ENCODE measurements around the gene MAL.

The MAL gene

GRCh38 chr2:95021847-95022246 is 3.7 kb upstream of the MAL start:
- H3K4me3 ChIP-seq (ENCODE audit: low read depth, low read length) = no peak overlapping the region
- TF ChIP-seq, protein P1, sequence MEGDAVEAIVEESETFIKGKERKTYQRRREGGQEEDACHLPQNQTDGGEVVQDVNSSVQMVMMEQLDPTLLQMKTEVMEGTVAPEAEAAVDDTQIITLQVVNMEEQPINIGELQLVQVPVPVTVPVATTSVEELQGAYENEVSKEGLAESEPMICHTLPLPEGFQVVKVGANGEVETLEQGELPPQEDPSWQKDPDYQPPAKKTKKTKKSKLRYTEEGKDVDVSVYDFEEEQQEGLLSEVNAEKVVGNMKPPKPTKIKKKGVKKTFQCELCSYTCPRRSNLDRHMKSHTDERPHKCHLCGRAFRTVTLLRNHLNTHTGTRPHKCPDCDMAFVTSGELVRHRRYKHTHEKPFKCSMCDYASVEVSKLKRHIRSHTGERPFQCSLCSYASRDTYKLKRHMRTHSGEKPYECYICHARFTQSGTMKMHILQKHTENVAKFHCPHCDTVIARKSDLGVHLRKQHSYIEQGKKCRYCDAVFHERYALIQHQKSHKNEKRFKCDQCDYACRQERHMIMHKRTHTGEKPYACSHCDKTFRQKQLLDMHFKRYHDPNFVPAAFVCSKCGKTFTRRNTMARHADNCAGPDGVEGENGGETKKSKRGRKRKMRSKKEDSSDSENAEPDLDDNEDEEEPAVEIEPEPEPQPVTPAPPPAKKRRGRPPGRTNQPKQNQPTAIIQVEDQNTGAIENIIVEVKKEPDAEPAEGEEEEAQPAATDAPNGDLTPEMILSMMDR (IDR thresholded peaks at IDR 0.05; ENCODE audit: borderline replicate concordance, insufficient read depth, low read depth, low read length) = no peak

DNA sequence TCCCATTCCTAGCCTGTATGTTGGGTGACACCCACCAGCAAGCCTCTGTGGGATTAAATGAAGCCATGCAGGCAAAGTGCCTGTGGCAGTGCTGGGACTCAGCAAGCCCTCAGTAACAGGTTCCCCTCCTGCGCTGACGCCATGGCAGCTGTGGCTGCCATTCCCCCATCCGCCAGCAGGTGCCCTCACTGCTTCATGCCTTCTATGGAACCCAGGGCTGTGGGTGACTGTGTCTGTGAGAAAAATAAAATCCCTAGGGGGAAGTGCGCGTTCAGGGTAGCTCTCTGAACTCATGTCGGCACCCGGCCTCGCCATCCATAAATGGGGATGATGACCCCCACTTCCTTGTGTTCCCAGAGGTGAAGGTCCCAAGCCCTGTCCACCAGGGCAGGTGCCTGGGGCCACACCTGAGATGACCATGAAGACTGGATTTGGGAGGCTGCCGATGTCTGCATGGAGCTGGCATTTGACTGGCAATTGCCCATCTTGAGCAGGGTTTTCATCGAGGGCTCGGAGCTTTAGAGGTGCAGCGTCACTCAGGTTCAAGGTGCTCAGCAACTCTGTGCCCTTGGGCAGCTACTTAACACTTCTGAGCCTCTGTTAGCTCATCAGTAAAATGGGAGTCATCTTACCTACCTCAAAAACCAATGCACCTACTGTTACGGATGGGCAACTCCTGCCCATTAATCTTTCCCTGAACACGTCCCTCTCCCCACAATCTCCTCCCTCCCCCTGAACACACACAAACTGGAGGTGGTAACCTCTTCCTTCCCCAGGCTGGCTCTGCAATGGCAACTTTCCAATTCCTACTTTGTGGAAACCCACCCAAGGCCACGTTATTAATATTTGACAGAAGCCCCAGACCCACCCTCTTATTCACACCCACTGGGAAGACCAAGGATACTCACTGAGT is 2.9 kb upstream of the MAL start:
- no peak overlapping the region for H3K4me3 ChIP-seq (ENCODE audit: low read depth, low read length)
- TF ChIP-seq, protein P1 (IDR thresholded peaks at IDR 0.05; ENCODE audit: borderline replicate concordance, insufficient read depth, low read depth, low read length) = peak; percentile 97

GRCh38 chr2:95023222-95023597 is 2.3 kb upstream of the MAL start:
- TF ChIP-seq, protein P1 (IDR thresholded peaks at IDR 0.05; ENCODE audit: borderline replicate concordance, insufficient read depth, low read depth, low read length) = peak; percentile 43; the same call in 1 of the 2 replicates
- no peak overlapping the region for H3K4me3 ChIP-seq (ENCODE audit: low read depth, low read length)

DNA sequence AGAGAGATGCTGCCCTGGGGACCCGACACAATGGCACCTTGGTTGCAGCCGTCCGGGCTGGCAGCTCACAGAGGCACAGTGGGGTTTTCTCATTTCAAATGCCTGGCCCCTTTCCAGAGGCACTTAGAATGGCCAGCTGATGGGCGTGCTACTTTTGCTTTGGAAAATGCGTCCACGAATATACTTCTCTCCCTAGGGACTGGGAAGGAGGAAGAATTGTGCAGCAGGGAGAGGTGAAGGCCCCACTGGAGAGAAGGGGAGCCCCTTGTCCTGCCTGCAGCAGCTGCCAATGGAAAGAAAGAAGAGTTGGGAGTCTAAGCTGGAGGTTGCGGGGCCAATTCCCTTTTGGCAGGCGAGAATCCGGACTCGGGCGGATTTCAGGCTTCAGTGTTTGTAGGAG is 1.1 kb upstream of the MAL start:
- TF ChIP-seq, protein P1 (IDR thresholded peaks at IDR 0.05; ENCODE audit: borderline replicate concordance, insufficient read depth, low read depth, low read length) = no peak
- no peak overlapping the region for H3K4me3 ChIP-seq (ENCODE audit: low read depth, low read length)

- no peak overlapping the region for H3K4me3 ChIP-seq (ENCODE audit: low read depth, low read length)
- TF ChIP-seq, protein P1 (IDR thresholded peaks at IDR 0.05; ENCODE audit: borderline replicate concordance, insufficient read depth, low read depth, low read length) = no peak
Measured at GRCh38 chr2:95024960-95025405, 525 bp upstream of the MAL start.

DNA sequence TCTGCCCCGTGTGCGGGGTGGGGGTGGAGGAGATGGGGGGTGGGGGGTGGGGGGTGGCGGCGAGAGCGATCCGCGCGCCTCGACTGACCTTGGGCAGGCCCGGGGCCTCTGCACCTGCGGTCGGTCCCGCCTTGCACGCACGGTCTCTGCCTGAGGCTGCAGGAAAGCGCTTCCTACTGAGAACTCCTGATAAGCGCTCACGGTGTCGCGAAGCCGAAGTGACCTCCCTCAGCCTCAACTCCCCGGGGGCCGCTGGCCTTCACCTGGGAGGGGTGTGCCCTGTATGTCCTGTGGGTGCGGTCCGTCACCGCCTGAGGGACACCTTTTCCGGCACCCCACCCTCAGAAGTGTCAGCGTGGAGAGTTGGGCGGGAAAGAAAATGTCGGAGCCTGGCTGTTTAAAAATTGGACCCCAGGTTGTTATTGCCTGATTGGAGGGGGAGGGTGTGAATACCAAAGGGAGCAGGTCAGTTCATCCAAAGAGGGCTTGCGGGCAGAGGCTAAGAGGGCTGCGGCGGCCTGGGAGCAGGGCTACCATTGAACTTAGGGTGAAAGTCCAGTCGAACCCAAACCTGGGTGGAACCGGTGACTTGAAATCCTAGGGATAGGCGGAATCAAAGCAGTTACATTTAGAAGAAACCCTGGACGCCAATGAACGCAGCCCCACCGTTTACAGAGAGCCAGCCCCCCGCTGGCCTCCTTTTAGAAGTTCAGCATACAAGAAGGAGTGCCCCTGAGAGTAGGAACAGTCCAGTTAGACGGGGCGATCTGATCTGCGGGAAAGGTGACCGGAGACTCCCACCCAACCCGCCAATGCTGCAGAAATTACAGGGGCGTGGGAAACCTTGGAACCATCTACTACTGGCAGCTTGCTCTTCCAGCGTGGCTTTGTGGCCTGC is 1.2 kb downstream of the MAL start:
- TF ChIP-seq, protein P1 (IDR thresholded peaks at IDR 0.05; ENCODE audit: borderline replicate concordance, insufficient read depth, low read depth, low read length) = no peak
- no peak overlapping the region for H3K4me3 ChIP-seq (ENCODE audit: low read depth, low read length)

All from GM12875 (cell line).